ENCODE measurements around the gene IMMP2L. TPM values are rescaled to one million over a fixed set of nuclear protein-coding genes. Genes with fewer than 3 reads are reported as not detected.

IMMP2L gene
- polyA plus RNA-seq, 1 of the 3 experiments (the other 2 are of a cell fraction): 10.7 TPM

DNA sequence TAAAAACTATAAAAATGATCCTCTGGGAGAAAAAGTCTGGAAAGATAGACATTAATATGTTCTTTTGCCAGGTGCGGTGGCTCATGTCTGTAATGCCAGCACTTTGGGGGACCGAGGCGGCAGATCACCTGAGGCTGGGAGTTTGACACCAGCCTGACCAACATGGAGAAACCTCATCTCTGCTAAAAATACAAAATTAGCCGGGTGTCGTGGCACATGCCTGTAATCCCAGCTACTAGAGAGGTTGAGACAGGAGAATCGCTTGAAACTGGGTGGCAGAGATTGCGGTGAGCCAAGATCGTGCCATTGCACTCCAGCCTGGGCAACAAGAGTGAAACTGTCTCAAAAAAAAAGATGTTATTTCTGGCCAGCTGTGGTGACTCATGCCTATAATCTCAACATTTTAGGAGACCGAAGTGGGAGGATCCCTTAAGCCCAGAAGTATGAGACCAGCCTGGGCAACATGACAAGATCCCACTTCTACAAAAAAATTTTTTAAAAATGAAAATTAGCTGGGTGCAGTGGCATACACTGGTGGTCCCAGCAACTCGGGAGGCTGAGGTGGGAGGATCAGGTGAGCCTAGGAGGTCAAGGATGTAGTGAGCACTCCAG lies 573.3 kb downstream of the IMMP2L start:
- WGBS (ENCODE audit: low lambda C conversion rate): 93% methylated on average over 10 of the region's 10 CpGs
- no peak for DNase-seq
- POLR2A ChIA-PET: no interaction called here

DNA sequence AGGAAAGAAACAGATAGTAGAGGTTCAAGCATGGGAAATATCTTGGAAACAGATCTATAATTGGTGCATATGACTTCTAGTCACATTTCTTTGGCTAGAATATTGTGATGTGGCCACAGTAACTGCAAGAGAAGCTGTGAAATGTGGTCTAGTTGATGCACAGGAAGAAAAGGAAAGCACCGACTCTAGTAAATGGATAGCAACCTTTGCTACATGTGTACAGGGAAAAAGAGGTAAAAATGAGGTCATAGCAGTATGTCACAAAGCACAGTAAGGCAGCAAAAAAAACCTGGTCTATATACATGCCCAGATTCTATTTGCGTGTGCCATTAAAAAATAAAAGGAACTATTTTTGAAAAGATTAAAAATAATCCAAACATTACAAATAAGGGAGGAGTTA lies 573.9 kb downstream of the IMMP2L start:
- WGBS (ENCODE audit: low lambda C conversion rate): 88% methylated on average over 2 of the region's 2 CpGs

More for the DNA sequence above, 573.3 kb downstream of the IMMP2L start:
- no peaks in the 10 kb centered on the region for H3K79me2 ChIP-seq (ENCODE audit: insufficient read depth)
- no peak overlapping the region for H3K9ac ChIP-seq
- H3K9me3 ChIP-seq: no peaks in the 10 kb centered on the region
- H3K4me1 ChIP-seq (ENCODE audit: control insufficient read depth in 1 of 2, insufficient read depth in 2 of 2, low read depth in 1 of 2, low read length in 1 of 2): peaks cover 0 to 20% of the 10 kb centered on the region in 2 experiments; a peak in 2 of 4 replicates
- no peak overlapping the region for H3K4me2 ChIP-seq
- no peaks in the 10 kb centered on the region for H3K36me3 ChIP-seq (replicated peaks in 1 of 2; ENCODE audit: control insufficient read depth in 1 of 2, insufficient read depth in 2 of 2, low read length in 1 of 2)
- TF ChIP-seq GATA2 (CRISPR knock-in tag; IDR thresholded peaks at IDR 0.05) (no peak), YY1 (IDR thresholded peaks at IDR 0.05; ENCODE audit: low read depth) (no peak)
- CTCF ChIA-PET: no interaction called here
- no peaks in the 10 kb centered on the region for H3K9me2 ChIP-seq
- H4K20me1 ChIP-seq (ENCODE audit: insufficient read depth): no peaks in the 10 kb centered on the region
- no peak overlapping the region for H3K27ac ChIP-seq (ENCODE audit: low read depth in 2 of 2, low read length in 1 of 2)
- no peaks in the 10 kb centered on the region for H3K27me3 ChIP-seq (ENCODE audit: insufficient read depth)
- no peak overlapping the region for H2AFZ ChIP-seq (ENCODE audit: low read depth)
- H3K4me3 ChIP-seq (ENCODE audit: low read depth in 2 of 2, low read length in 1 of 2): no peak overlapping the region
- no peaks in the 10 kb centered on the region for H3F3A ChIP-seq (replicated peaks; ENCODE audit: insufficient read depth)

More for the DNA sequence above, 573.9 kb downstream of the IMMP2L start:
- Histone ChIP-seq H3K4me3 (ENCODE audit: low read depth in 2 of 2, low read length in 1 of 2) (no peak overlapping the region), H3K9ac (no peak overlapping the region), H4K20me1 (ENCODE audit: insufficient read depth) (no peaks in the 10 kb centered on the region), H3F3A (replicated peaks; ENCODE audit: insufficient read depth) (no peaks in the 10 kb centered on the region), H3K27me3 (ENCODE audit: insufficient read depth) (no peaks in the 10 kb centered on the region), H3K4me2 (no peak overlapping the region), H3K79me2 (ENCODE audit: insufficient read depth) (no peaks in the 10 kb centered on the region), H3K9me2 (no peaks in the 10 kb centered on the region), H3K27ac (ENCODE audit: low read depth in 2 of 2, low read length in 1 of 2) (no peak overlapping the region), H3K4me1 (ENCODE audit: control insufficient read depth in 1 of 2, insufficient read depth in 2 of 2, low read depth in 1 of 2, low read length in 1 of 2) (peaks cover 0 to 27% of the 10 kb centered on the region in 2 experiments; a peak in 2 of 4 replicates), H2AFZ (ENCODE audit: low read depth) (no peak overlapping the region), H3K9me3 (no peaks in the 10 kb centered on the region), H3K36me3 (replicated peaks in 1 of 2; ENCODE audit: control insufficient read depth in 1 of 2, insufficient read depth in 2 of 2, low read length in 1 of 2) (no peaks in the 10 kb centered on the region)
- ChIA-PET CTCF (no interaction called here), POLR2A (no interaction called here)
- DNase-seq: no peak
- TF ChIP-seq PBX3 (IDR thresholded peaks at IDR 0.05): no peak
- no peak for TF ChIP-seq POLR2AphosphoS5 (IDR thresholded peaks at IDR 0.05; ENCODE audit: low read depth, low read length)
- TF ChIP-seq REST (IDR thresholded peaks at IDR 0.05; ENCODE audit: low read depth, low read length): no peak
- TF ChIP-seq FOSL2 (IDR thresholded peaks at IDR 0.05; ENCODE audit: borderline replicate concordance, low read depth): no peak
- TF ChIP-seq, protein P1, sequence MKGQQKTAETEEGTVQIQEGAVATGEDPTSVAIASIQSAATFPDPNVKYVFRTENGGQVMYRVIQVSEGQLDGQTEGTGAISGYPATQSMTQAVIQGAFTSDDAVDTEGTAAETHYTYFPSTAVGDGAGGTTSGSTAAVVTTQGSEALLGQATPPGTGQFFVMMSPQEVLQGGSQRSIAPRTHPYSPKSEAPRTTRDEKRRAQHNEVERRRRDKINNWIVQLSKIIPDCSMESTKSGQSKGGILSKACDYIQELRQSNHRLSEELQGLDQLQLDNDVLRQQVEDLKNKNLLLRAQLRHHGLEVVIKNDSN (IDR thresholded peaks at IDR 0.05; ENCODE audit: borderline replicate concordance, low read depth): no peak
- TF ChIP-seq TAF1 (IDR thresholded peaks at IDR 0.05; ENCODE audit: borderline replicate concordance, low read depth, low read length): no peak
- no peak for TF ChIP-seq FOXJ3 (CRISPR knock-in tag; IDR thresholded peaks at IDR 0.05)
- TF ChIP-seq NRF1 (IDR thresholded peaks at IDR 0.05; ENCODE audit: low read depth, low read length): no peak
- no peak for TF ChIP-seq TCF12 (IDR thresholded peaks at IDR 0.05)
- no peak for TF ChIP-seq CHD2 (IDR thresholded peaks at IDR 0.05; ENCODE audit: low read length, partially characterized antibody)
- TF ChIP-seq GABPA (IDR thresholded peaks at IDR 0.05; ENCODE audit: low read depth): no peak
- no peak for TF ChIP-seq MEF2A (IDR thresholded peaks at IDR 0.05; ENCODE audit: borderline replicate concordance, low read depth)
- TF ChIP-seq, protein P2, sequence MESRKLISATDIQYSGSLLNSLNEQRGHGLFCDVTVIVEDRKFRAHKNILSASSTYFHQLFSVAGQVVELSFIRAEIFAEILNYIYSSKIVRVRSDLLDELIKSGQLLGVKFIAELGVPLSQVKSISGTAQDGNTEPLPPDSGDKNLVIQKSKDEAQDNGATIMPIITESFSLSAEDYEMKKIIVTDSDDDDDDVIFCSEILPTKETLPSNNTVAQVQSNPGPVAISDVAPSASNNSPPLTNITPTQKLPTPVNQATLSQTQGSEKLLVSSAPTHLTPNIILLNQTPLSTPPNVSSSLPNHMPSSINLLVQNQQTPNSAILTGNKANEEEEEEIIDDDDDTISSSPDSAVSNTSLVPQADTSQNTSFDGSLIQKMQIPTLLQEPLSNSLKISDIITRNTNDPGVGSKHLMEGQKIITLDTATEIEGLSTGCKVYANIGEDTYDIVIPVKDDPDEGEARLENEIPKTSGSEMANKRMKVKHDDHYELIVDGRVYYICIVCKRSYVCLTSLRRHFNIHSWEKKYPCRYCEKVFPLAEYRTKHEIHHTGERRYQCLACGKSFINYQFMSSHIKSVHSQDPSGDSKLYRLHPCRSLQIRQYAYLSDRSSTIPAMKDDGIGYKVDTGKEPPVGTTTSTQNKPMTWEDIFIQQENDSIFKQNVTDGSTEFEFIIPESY (IDR thresholded peaks at IDR 0.05; ENCODE audit: borderline replicate concordance, low read depth): no peak
- TF ChIP-seq, protein P3, sequence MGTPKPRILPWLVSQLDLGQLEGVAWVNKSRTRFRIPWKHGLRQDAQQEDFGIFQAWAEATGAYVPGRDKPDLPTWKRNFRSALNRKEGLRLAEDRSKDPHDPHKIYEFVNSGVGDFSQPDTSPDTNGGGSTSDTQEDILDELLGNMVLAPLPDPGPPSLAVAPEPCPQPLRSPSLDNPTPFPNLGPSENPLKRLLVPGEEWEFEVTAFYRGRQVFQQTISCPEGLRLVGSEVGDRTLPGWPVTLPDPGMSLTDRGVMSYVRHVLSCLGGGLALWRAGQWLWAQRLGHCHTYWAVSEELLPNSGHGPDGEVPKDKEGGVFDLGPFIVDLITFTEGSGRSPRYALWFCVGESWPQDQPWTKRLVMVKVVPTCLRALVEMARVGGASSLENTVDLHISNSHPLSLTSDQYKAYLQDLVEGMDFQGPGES (IDR thresholded peaks at IDR 0.05; ENCODE audit: low read depth, low read length): no peak
- no peak for TF ChIP-seq ELF1 (IDR thresholded peaks at IDR 0.05)
- TF ChIP-seq SIN3A (IDR thresholded peaks at IDR 0.05; ENCODE audit: borderline replicate concordance, low read depth, low read length): no peak
- no peak for TF ChIP-seq RCOR1 (IDR thresholded peaks at IDR 0.05; ENCODE audit: low read length)
- TF ChIP-seq YY1 (IDR thresholded peaks at IDR 0.05; ENCODE audit: low read depth): no peak

Measured in SK-N-SH (cell line).